Smooth muscle cell (in vitro differentiated cells): ENCODE measurements around the gene PLCXD1. TPM values are rescaled to one million over a fixed set of nuclear protein-coding genes. Genes with fewer than 3 reads are reported as not detected.

Experiments used
- DNase-seq: peaks from one replicate; lab custom pipeline; 2025; ENCODE audit not compliant: unreplicated experiment; lab: John Stamatoyannopoulos, UW
- H2AFZ ChIP-seq: fragments of 200-600 bp; sonication (generic); 2 replicates; pipeline ENCODE4 v1.6.0; 2016; ENCODE audit warnings: antibody characterized with exemption, low read depth, mild to moderate bottlenecking
- H3F3A ChIP-seq: fragments of 200-600 bp; sonication (generic); 2 replicates; pipeline ENCODE4 v1.6.0; 2017; ENCODE audit warnings: antibody characterized with exemption, low read depth
- H3K27ac ChIP-seq: fragments of 200-600 bp; sonication (generic); 2 replicates; pipeline ENCODE4 v1.5.1; 2016; ENCODE audit warnings: low read depth, mild to moderate bottlenecking
- H3K27me3 ChIP-seq: fragments of 200-600 bp; sonication (generic); 2 replicates; pipeline ENCODE4 v1.6.1; 2016; ENCODE audit warnings: low read depth, mild to moderate bottlenecking
- H3K36me3 ChIP-seq: fragments of 200-600 bp; sonication (generic); 2 replicates; pipeline ENCODE4 v1.5.1; 2016; ENCODE audit warnings: low read depth
- H3K4me1 ChIP-seq: fragments of 200-600 bp; sonication (generic); 2 replicates; pipeline ENCODE4 v1.5.1; 2016; ENCODE audit warnings: low read depth
- H3K4me2 ChIP-seq: fragments of 200-600 bp; sonication (generic); 2 replicates; pipeline ENCODE4 v1.6.0; 2016; ENCODE audit warnings: mild to moderate bottlenecking
- H3K4me3 ChIP-seq: fragments of 200-600 bp; sonication (generic); 2 replicates; pipeline ENCODE4 v1.5.1; 2016; ENCODE audit warnings: mild to moderate bottlenecking
- H3K79me2 ChIP-seq: fragments of 200-600 bp; sonication (generic); 2 replicates; pipeline ENCODE4 v1.6.0; 2016; ENCODE audit warnings: low read depth, mild to moderate bottlenecking
- H3K9ac ChIP-seq: fragments of 200-600 bp; sonication (generic); 2 replicates; pipeline ENCODE4 v1.6.0; 2016; ENCODE audit warnings: low read depth
- H3K9me3 ChIP-seq: fragments of 200-600 bp; sonication (generic); replicated peaks from 2 replicates; pipeline ENCODE4 v1.5.1; 2016; ENCODE audit warnings: low read depth
- H4K20me1 ChIP-seq: fragments of 200-600 bp; sonication (generic); 2 replicates; pipeline ENCODE4 v1.6.0; 2016; ENCODE audit warnings: low read depth
- WGBS: methylation state at CpG from one replicate; pipeline ENCODE4 v1.1.7; 2016; ENCODE audit warnings: low lambda C conversion rate; 5-methylcytosine and 5-hydroxymethylcytosine counted together
- polyA plus RNA-seq: library from polyadenylated mRNA; unstranded; fragments of >200 nt; fragmentation: Nextera tagmentation; extraction: Ambion mirVana; gene quantifications from 2 replicates; pipeline ENCODE4 v1.2.1, GENCODE V29; 2016
- total RNA-seq: library from RNA; depleted of rRNA; stranded (reverse); fragments of >200 nt; gene quantifications from 2 replicates; pipeline ENCODE4 v1.2.3, GENCODE V29; 2014
- TF ChIP-seq, protein P1 (sequence below): fragments of 200-600 bp; sonication (generic); IDR thresholded peaks from 2 replicates; pipeline ENCODE4 v1.5.1; 2017; ENCODE audit warnings: borderline replicate concordance, mild to moderate bottlenecking, antibody characterized with exemption; ENCODE audit not compliant: insufficient read depth, poor library complexity, severe bottlenecking

Gene PLCXD1
- total and polyA plus RNA-seq, 2 experiments from 2014 or later = 7.0 to 14.0 TPM

DNA sequence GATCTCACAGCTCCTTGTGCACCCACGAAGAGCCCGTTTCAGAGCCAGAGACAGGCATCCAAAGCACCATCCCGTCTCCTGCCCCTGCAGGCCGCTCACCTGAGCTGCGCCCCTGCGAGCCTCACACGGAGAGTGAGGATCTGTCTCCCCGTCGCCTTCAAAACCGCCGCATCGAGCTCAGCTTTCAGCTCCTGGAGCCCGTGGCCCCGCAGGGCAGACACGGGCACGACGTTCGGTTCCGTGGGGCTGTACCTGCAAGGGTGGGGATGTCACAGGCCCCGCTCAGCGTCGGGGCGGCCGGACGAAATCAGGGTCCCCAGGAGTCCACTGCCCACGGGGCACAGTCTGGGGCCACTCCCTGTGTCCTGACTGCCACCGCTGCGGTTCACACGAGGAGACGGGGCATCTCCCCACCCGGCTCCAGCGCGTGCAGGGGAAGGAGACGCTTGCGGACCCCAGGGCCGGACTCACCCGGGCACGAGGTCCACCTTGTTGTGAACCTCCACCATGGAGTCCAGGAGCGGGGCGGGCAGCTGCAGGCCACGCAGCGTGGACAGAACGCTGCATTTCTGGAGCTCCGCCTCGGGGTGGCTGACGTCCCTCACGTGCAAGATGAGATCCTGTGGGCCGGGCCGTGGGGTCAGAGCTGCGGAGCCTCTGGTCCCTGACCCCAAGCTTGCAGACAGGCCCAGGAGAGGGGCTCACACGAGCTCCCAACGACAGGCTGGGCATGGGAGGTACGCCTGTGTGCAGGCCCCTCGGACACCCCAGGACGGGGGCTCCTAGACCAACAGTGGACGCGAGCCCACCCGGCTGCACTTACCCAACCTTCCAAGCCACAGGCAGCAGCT, 26.3 kb downstream of the PLCXD1 start:
- H3K79me2 ChIP-seq = no peaks in the 10 kb centered on the region
- TF ChIP-seq, protein P1, sequence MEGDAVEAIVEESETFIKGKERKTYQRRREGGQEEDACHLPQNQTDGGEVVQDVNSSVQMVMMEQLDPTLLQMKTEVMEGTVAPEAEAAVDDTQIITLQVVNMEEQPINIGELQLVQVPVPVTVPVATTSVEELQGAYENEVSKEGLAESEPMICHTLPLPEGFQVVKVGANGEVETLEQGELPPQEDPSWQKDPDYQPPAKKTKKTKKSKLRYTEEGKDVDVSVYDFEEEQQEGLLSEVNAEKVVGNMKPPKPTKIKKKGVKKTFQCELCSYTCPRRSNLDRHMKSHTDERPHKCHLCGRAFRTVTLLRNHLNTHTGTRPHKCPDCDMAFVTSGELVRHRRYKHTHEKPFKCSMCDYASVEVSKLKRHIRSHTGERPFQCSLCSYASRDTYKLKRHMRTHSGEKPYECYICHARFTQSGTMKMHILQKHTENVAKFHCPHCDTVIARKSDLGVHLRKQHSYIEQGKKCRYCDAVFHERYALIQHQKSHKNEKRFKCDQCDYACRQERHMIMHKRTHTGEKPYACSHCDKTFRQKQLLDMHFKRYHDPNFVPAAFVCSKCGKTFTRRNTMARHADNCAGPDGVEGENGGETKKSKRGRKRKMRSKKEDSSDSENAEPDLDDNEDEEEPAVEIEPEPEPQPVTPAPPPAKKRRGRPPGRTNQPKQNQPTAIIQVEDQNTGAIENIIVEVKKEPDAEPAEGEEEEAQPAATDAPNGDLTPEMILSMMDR = no peak
- no peaks in the 10 kb centered on the region for H4K20me1 ChIP-seq
- H3K9me3 ChIP-seq = no peaks in the 10 kb centered on the region
- peaks cover 8% of the 10 kb centered on the region for H3K36me3 ChIP-seq
- H3K27me3 ChIP-seq = no peaks in the 10 kb centered on the region
- no peak overlapping the region for H2AFZ ChIP-seq
- no peak overlapping the region for H3K4me3 ChIP-seq
- DNase-seq = no peak
- H3K4me2 ChIP-seq = no peak overlapping the region
- H3F3A ChIP-seq = peaks cover 10% of the 10 kb centered on the region
- WGBS = 98% methylated on average over 51 of the region's 58 CpGs
- no peaks in the 10 kb centered on the region for H3K4me1 ChIP-seq
- no peak overlapping the region for H3K9ac ChIP-seq
- H3K27ac ChIP-seq = no peak overlapping the region

DNA sequence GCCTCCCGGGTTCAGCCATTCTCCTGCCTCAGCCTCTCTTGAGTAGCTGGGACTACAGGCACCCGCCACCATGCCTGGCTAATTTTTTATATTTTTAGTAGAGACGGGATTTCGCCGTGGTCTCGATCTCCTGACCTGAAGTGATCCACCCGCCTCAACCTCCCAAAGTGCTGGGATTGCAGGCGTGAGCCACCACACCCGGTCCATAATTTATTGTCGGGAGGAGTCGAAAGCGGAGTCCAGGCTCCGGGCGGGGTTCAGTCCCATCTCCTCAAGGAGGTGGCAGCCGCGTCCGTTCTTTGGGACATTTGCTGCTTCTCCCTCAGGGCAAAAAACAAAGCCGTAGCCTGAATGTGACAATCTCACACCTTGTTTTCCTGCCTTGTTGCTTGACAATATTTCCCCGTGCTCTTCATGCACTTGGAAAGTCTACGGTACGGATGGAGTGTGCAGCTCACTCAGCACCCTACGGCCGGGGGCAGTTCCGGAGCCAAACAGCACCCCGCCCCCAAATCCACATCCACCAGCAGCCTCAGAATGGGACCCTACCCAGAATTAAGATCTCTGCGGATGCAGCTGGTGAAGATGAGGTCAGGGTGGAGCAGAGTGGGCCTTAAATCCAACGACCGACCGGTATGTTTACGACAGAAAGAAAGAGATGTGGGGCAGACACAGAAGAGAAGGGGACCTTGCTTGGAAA, 27.8 kb downstream of the PLCXD1 start:
- no peaks in the 10 kb centered on the region for H3K79me2 ChIP-seq
- no peak overlapping the region for H2AFZ ChIP-seq
- H3K27ac ChIP-seq = no peak overlapping the region
- H3F3A ChIP-seq = peaks cover 10% of the 10 kb centered on the region
- no peaks in the 10 kb centered on the region for H4K20me1 ChIP-seq
- DNase-seq = no peak
- H3K4me3 ChIP-seq = no peak overlapping the region
- no peak overlapping the region for H3K4me2 ChIP-seq
- no peaks in the 10 kb centered on the region for H3K9me3 ChIP-seq
- H3K27me3 ChIP-seq = no peaks in the 10 kb centered on the region
- WGBS = 96% methylated on average over 30 of the region's 30 CpGs
- TF ChIP-seq, protein P1 = no peak
- H3K9ac ChIP-seq = no peak overlapping the region
- no peaks in the 10 kb centered on the region for H3K4me1 ChIP-seq
- H3K36me3 ChIP-seq = peaks cover 8% of the 10 kb centered on the region

DNA sequence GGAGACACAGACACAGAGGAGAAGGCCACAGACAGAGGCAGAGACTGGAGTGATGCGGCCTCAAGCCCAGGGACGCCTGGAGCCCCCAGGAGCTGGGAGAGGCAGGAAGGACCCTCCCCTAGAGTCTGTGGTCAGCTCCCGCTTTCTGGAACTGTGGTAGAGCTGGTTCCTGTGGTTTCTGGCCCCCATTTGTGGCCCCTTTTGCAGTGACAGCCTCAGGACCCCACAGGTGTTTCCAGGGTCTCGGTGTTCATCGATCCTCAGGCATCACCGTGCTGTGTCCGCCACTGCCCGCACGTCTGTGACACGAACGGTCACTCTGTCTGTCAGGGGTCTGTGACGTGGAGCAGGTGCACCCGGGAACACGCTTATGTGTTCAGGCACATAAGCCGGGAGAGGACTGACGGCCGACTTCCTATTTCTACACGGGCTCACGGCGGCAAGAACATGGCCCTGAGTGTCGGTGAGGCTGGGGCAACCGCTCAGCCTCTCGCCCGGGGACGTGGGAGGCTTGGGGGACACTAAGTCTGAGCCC, 29.5 kb downstream of the PLCXD1 start:
- TF ChIP-seq, protein P1 = no peak
- Histone ChIP-seq H3K4me2 (no peak overlapping the region), H3K36me3 (peaks cover 8% of the 10 kb centered on the region), H3K9ac (no peak overlapping the region), H3K4me1 (no peaks in the 10 kb centered on the region), H3K4me3 (no peak overlapping the region), H4K20me1 (no peaks in the 10 kb centered on the region), H2AFZ (no peak overlapping the region), H3K9me3 (no peaks in the 10 kb centered on the region), H3K79me2 (no peaks in the 10 kb centered on the region), H3K27ac (no peak overlapping the region), H3F3A (peaks cover 8% of the 10 kb centered on the region), H3K27me3 (no peaks in the 10 kb centered on the region)
- WGBS = 93% methylated on average over 25 of the region's 25 CpGs
- no peak for DNase-seq
